Smooth muscle cell (in vitro differentiated cells): ENCODE results near the gene ZNF69. TPM values are rescaled to one million over a fixed set of nuclear protein-coding genes. Genes with fewer than 3 reads are reported as not detected.
A peak's percentile ranks its signal among the peaks of the same experiment; 100 is the strongest.
"Not testable (repeated sequence)": the region's sequence is repeated elsewhere in the genome, so short reads cannot be mapped to it uniquely, and the experiment has no call there.

Experiments used
- DNase-seq: peaks from one replicate; lab custom pipeline; 2025; ENCODE audit not compliant: unreplicated experiment; lab: John Stamatoyannopoulos, UW
- H2AFZ ChIP-seq: fragments of 200-600 bp; sonication (generic); 2 replicates; pipeline ENCODE4 v1.6.0; 2016; ENCODE audit warnings: antibody characterized with exemption, low read depth, mild to moderate bottlenecking
- H3F3A ChIP-seq: fragments of 200-600 bp; sonication (generic); 2 replicates; pipeline ENCODE4 v1.6.0; 2017; ENCODE audit warnings: antibody characterized with exemption, low read depth
- H3K27ac ChIP-seq: fragments of 200-600 bp; sonication (generic); 2 replicates; pipeline ENCODE4 v1.5.1; 2016; ENCODE audit warnings: low read depth, mild to moderate bottlenecking
- H3K27me3 ChIP-seq: fragments of 200-600 bp; sonication (generic); 2 replicates; pipeline ENCODE4 v1.6.1; 2016; ENCODE audit warnings: low read depth, mild to moderate bottlenecking
- H3K36me3 ChIP-seq: fragments of 200-600 bp; sonication (generic); 2 replicates; pipeline ENCODE4 v1.5.1; 2016; ENCODE audit warnings: low read depth
- H3K4me1 ChIP-seq: fragments of 200-600 bp; sonication (generic); 2 replicates; pipeline ENCODE4 v1.5.1; 2016; ENCODE audit warnings: low read depth
- H3K4me2 ChIP-seq: fragments of 200-600 bp; sonication (generic); 2 replicates; pipeline ENCODE4 v1.6.0; 2016; ENCODE audit warnings: mild to moderate bottlenecking
- H3K4me3 ChIP-seq: fragments of 200-600 bp; sonication (generic); 2 replicates; pipeline ENCODE4 v1.5.1; 2016; ENCODE audit warnings: mild to moderate bottlenecking
- H3K79me2 ChIP-seq: fragments of 200-600 bp; sonication (generic); 2 replicates; pipeline ENCODE4 v1.6.0; 2016; ENCODE audit warnings: low read depth, mild to moderate bottlenecking
- H3K9ac ChIP-seq: fragments of 200-600 bp; sonication (generic); 2 replicates; pipeline ENCODE4 v1.6.0; 2016; ENCODE audit warnings: low read depth
- H3K9me3 ChIP-seq: fragments of 200-600 bp; sonication (generic); replicated peaks from 2 replicates; pipeline ENCODE4 v1.5.1; 2016; ENCODE audit warnings: low read depth
- H4K20me1 ChIP-seq: fragments of 200-600 bp; sonication (generic); 2 replicates; pipeline ENCODE4 v1.6.0; 2016; ENCODE audit warnings: low read depth
- WGBS: methylation state at CpG from one replicate; pipeline ENCODE4 v1.1.7; 2016; ENCODE audit warnings: low lambda C conversion rate; 5-methylcytosine and 5-hydroxymethylcytosine counted together
- polyA plus RNA-seq: library from polyadenylated mRNA; unstranded; fragments of >200 nt; fragmentation: Nextera tagmentation; extraction: Ambion mirVana; gene quantifications from 2 replicates; pipeline ENCODE4 v1.2.1, GENCODE V29; 2016
- total RNA-seq: library from RNA; depleted of rRNA; stranded (reverse); fragments of >200 nt; gene quantifications from 2 replicates; pipeline ENCODE4 v1.2.3, GENCODE V29; 2014
- TF ChIP-seq, protein P1 (sequence below): fragments of 200-600 bp; sonication (generic); IDR thresholded peaks from 2 replicates; pipeline ENCODE4 v1.5.1; 2017; ENCODE audit warnings: borderline replicate concordance, mild to moderate bottlenecking, antibody characterized with exemption; ENCODE audit not compliant: insufficient read depth, poor library complexity, severe bottlenecking

The ZNF69 gene
- total and polyA plus RNA-seq, 2 experiments from 2014 or later = 4.6 to 8.8 TPM

DNA sequence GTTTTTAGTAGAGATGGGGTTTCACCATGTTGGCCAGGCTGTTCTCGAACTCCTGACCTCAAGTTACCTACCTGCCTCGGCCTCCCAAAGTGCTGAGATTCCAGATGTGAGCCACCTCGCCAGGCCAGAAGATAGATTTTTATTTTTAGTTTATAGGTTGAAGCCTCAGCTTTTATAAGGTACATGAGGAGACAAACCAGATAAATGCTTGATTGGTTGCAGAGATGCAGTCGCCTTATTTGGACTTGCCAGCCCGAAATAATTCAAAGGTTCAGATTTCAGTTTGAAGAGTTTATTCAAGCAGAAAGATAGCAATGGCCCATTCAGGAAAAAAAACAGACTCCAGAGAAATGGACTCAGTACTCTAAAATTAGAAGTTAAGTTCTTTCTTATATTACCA lies 3.1 kb downstream of the ZNF69 start:
- Histone ChIP-seq H3K4me1 (peaks cover 17% of the 10 kb centered on the region), H4K20me1 (no peaks in the 10 kb centered on the region), H2AFZ (no peak overlapping the region), H3K4me3 (no peak overlapping the region), H3K4me2 (no peak overlapping the region), H3K9me3 (no peaks in the 10 kb centered on the region), H3K79me2 (peaks cover 40% of the 10 kb centered on the region), H3K9ac (no peak overlapping the region), H3F3A (no peaks in the 10 kb centered on the region), H3K36me3 (peaks cover 4% of the 10 kb centered on the region), H3K27me3 (no peaks in the 10 kb centered on the region), H3K27ac (no peak overlapping the region)
- 88% methylated on average over 5 of the region's 5 CpGs for WGBS
- no peak for DNase-seq
- TF ChIP-seq, protein P1, sequence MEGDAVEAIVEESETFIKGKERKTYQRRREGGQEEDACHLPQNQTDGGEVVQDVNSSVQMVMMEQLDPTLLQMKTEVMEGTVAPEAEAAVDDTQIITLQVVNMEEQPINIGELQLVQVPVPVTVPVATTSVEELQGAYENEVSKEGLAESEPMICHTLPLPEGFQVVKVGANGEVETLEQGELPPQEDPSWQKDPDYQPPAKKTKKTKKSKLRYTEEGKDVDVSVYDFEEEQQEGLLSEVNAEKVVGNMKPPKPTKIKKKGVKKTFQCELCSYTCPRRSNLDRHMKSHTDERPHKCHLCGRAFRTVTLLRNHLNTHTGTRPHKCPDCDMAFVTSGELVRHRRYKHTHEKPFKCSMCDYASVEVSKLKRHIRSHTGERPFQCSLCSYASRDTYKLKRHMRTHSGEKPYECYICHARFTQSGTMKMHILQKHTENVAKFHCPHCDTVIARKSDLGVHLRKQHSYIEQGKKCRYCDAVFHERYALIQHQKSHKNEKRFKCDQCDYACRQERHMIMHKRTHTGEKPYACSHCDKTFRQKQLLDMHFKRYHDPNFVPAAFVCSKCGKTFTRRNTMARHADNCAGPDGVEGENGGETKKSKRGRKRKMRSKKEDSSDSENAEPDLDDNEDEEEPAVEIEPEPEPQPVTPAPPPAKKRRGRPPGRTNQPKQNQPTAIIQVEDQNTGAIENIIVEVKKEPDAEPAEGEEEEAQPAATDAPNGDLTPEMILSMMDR = no peak

GRCh38 chr19:11894851-11895250 lies 7.3 kb downstream of the ZNF69 start:
- Histone ChIP-seq H3F3A (no peaks in the 10 kb centered on the region), H3K4me2 (no peak overlapping the region), H3K36me3 (peaks cover 6% of the 10 kb centered on the region), H3K9ac (no peak overlapping the region), H4K20me1 (no peaks in the 10 kb centered on the region), H2AFZ (no peak overlapping the region), H3K79me2 (peaks cover 43% of the 10 kb centered on the region), H3K4me3 (no peak overlapping the region), H3K27ac (no peak overlapping the region), H3K9me3 (peaks cover 2% of the 10 kb centered on the region), H3K27me3 (no peaks in the 10 kb centered on the region), H3K4me1 (peaks cover 8% of the 10 kb centered on the region)
- TF ChIP-seq, protein P1 = no peak
- DNase-seq = no peak
- WGBS = 98% methylated on average over 6 of the region's 6 CpGs

DNA sequence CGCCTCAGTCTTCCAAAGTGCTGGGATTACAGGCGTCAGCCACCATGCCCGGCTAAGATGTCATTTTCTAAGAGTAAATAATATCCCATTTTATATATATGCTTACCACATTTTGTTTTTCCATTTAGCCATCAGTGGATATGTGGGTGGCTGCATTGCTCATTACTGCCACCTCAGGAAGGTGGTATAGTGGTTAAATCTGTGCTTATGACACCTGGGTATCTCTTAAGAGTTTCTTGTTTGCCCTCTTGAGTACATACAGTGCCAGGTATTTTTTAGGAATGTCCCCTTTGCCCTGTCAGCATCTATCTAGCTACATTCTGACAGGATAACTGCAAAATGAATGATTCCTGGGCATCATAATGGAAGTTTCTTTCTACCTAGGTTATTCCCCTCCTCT lies 14.6 kb downstream of the ZNF69 start:
- Histone ChIP-seq H3K4me3 (no peak overlapping the region), H3K4me1 (no peaks in the 10 kb centered on the region), H3K27ac (no peak overlapping the region), H4K20me1 (no peaks in the 10 kb centered on the region), H3K27me3 (no peaks in the 10 kb centered on the region), H3K4me2 (no peak overlapping the region), H3K79me2 (peaks cover 20% of the 10 kb centered on the region), H3K36me3 (peaks cover 52% of the 10 kb centered on the region), H3F3A (peaks cover 12% of the 10 kb centered on the region), H2AFZ (no peak overlapping the region), H3K9ac (no peak overlapping the region), H3K9me3 (peaks cover 50% of the 10 kb centered on the region)
- 97% methylated on average over 3 of the region's 3 CpGs for WGBS
- TF ChIP-seq, protein P1 = no peak
- DNase-seq = no peak

DNA sequence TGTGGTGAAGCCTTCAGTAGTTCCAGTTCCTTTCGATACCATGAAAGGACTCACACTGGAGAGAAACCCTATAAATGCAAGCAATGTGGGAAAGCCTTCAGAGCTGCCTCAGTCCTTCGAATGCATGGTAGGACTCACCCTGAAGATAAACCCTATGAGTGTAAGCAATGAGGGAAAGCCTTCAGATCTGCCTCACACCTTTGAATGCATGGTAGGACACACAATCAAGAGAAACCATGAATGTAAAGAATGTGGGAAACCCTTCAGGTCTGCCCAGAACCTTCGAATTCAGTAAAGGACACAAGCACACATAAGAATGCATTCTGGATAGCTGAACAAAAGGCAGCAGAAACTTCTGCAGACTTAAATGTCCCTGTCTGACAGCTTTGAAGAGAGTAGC lies 18.3 kb downstream of the ZNF69 start:
- Histone ChIP-seq H3K4me1 (no peaks in the 10 kb centered on the region), H3K27ac (no peak overlapping the region), H3K4me2 (no peak overlapping the region), H3F3A (peaks cover 12% of the 10 kb centered on the region), H3K79me2 (peaks cover 6% of the 10 kb centered on the region), H3K36me3 (peaks cover 49% of the 10 kb centered on the region), H3K27me3 (no peaks in the 10 kb centered on the region), H4K20me1 (no peaks in the 10 kb centered on the region), H3K9ac (no peak overlapping the region), H3K4me3 (peak overlapping the region; percentile 26), H2AFZ (no peak overlapping the region), H3K9me3 (peaks cover 59% of the 10 kb centered on the region)
- no peak for DNase-seq
- TF ChIP-seq, protein P1 = no peak
- 99% methylated on average over 3 of the region's 3 CpGs for WGBS

DNA sequence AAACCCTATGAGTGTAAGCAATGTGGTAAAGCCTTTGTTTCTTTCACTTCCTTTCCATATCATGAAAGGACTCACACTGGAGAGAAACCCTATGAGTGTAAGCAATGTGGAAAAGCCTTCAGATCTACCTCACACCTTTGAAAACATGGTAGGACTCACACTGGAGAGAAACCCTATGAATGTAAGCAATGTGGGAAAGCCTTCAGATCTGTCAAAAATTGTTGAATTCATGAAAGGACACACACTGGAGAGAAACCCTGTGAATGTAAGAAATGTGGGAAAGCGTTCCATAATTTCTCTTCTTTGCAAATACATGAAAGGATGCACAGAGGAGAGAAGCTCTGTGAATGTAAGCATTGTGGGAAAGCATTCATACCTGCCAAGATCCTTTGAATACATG lies 24.4 kb downstream of the ZNF69 start:
- peaks cover 44% of the 10 kb centered on the region for H3K9me3 ChIP-seq
- 96% methylated on average over 1 of the region's 1 CpG for WGBS

More for the DNA sequence above, 24.4 kb downstream of the ZNF69 start:
- H4K20me1 ChIP-seq, H3K4me3 ChIP-seq, H3F3A ChIP-seq, H3K27ac ChIP-seq, H3K9ac ChIP-seq, H3K27me3 ChIP-seq, H3K4me1 ChIP-seq, H2AFZ ChIP-seq, H3K4me2 ChIP-seq, DNase-seq, H3K79me2 ChIP-seq: not testable (repeated sequence)
- peaks cover 11% of the 10 kb centered on the region for H3K36me3 ChIP-seq
